KMS-11 (cell line): Measurements from ENCODE around the gene CACHD1.
"Not testable (repeated sequence)": the region's sequence is repeated elsewhere in the genome, so short reads cannot be mapped to it uniquely, and the experiment has no call there.

Experiments used
- H2AFZ ChIP-seq: fragments of 200-600 bp; sonication (generic); 2 replicates; pipeline ENCODE4 v1.6.1; 2016; ENCODE audit warnings: antibody characterized with exemption, mixed run types, low read depth
- H3K27ac ChIP-seq: fragments of 200-600 bp; sonication (generic); 2 replicates; pipeline ENCODE4 v1.6.1; 2016; ENCODE audit warnings: mild to moderate bottlenecking, mixed run types
- H3K27me3 ChIP-seq: fragments of 200-600 bp; sonication (generic); 2 replicates; pipeline ENCODE4 v1.6.1; 2017; ENCODE audit warnings: mild to moderate bottlenecking, low read depth, mixed run types, moderate library complexity; ENCODE audit not compliant: insufficient read depth
- H3K36me3 ChIP-seq: fragments of 200-600 bp; sonication (generic); 2 replicates; pipeline ENCODE4 v1.6.1; 2017; ENCODE audit warnings: mild to moderate bottlenecking, mixed run types; ENCODE audit not compliant: insufficient read depth
- H3K4me1 ChIP-seq: fragments of 200-600 bp; sonication (generic); 2 replicates; pipeline ENCODE4 v1.6.1; 2016; ENCODE audit warnings: mild to moderate bottlenecking, low read depth, mixed run types; ENCODE audit not compliant: poor library complexity, severe bottlenecking
- H3K4me2 ChIP-seq: fragments of 200-600 bp; sonication (generic); 2 replicates; pipeline ENCODE4 v1.7.0; 2016; ENCODE audit warnings: mild to moderate bottlenecking, mixed run types
- H3K4me3 ChIP-seq: fragments of 200-600 bp; sonication (generic); IDR thresholded peaks from 2 replicates; pipeline ENCODE4 v1.6.1; 2017; ENCODE audit warnings: low read depth, low read length, mixed read lengths; ENCODE audit not compliant: insufficient read depth
- H3K79me2 ChIP-seq: fragments of 200-600 bp; sonication (generic); 2 replicates; pipeline ENCODE4 v1.6.1; 2016; ENCODE audit warnings: low read depth, mixed run types; ENCODE audit not compliant: insufficient read depth
- H3K9ac ChIP-seq: fragments of 200-600 bp; sonication (generic); 2 replicates; pipeline ENCODE4 v1.6.1; 2016; ENCODE audit warnings: mild to moderate bottlenecking, mixed run types
- H4K20me1 ChIP-seq: fragments of 200-600 bp; sonication (generic); 2 replicates; pipeline ENCODE4 v1.6.1; 2016; ENCODE audit warnings: mild to moderate bottlenecking, mixed run types; ENCODE audit not compliant: insufficient read depth
- CTCF ChIP-seq: fragments of 200-600 bp; sonication (generic); conservative IDR thresholded peaks from 2 replicates; pipeline ENCODE4 v1.6.1; 2017; ENCODE audit warnings: low read depth, mild to moderate bottlenecking, antibody characterized with exemption, low read length, moderate library complexity, mixed read lengths

Gene CACHD1

DNA sequence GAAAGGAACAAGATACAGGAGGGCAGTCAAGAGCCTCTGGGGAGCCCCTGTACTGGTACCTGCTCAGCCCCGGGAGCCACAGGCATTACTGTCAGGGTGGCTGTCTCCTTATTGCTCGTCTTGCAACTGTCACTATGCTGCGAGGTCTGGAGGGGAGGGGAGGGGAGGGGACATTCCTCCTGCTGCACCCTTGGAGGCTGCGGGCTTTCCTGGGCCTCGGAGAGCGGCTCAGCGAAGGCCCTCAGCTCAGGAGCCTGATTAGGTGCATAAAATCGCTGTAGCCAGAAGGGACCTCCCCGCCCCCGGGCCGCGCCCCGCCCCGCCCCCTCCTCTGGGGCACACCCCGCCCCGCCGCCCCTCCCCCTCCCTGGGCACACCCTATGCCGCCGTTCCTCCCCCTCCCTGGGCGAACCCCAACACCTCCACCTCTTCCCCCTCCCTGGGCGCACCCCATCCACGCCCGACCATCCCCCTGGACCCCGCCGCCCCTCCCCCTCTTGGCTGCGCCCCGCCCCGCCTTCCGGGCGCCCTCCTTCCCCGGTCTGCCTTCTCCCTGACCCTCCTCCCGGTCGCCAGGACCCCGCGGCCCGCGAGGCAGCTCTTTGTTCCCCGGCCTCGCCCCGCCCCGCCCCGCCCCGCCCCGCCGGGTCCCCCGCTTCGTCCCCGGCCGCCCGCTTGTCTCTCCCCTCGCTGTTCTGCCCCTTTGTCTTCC is 35.5 kb downstream of the CACHD1 start:
- Histone ChIP-seq H3K4me1 (no peaks in the 10 kb centered on the region), H3K79me2 (no peaks in the 10 kb centered on the region), H3K4me2 (peak overlapping the region; percentile 20; the same call in 1 of the 2 replicates), H3K9ac (no peak overlapping the region), H3K27ac (no peak overlapping the region), H2AFZ (no peak overlapping the region), H4K20me1 (no peaks in the 10 kb centered on the region), H3K4me3 (no peak overlapping the region), H3K27me3 (no peaks in the 10 kb centered on the region), H3K36me3 (no peaks in the 10 kb centered on the region)
- no peak for TF ChIP-seq CTCF

- Histone ChIP-seq H3K36me3 (no peaks in the 10 kb centered on the region), H3K79me2 (no peaks in the 10 kb centered on the region), H3K4me3 (no peak overlapping the region), H4K20me1 (no peaks in the 10 kb centered on the region), H3K9ac (no peak overlapping the region), H2AFZ (no peak overlapping the region), H3K4me2 (no peak overlapping the region), H3K4me1 (no peaks in the 10 kb centered on the region), H3K27ac (no peak overlapping the region), H3K27me3 (no peaks in the 10 kb centered on the region)
- TF ChIP-seq CTCF, result no peak
These were observed 36.2 kb downstream of the CACHD1 start for GRCh38 chr1:64505944-64506655.

DNA sequence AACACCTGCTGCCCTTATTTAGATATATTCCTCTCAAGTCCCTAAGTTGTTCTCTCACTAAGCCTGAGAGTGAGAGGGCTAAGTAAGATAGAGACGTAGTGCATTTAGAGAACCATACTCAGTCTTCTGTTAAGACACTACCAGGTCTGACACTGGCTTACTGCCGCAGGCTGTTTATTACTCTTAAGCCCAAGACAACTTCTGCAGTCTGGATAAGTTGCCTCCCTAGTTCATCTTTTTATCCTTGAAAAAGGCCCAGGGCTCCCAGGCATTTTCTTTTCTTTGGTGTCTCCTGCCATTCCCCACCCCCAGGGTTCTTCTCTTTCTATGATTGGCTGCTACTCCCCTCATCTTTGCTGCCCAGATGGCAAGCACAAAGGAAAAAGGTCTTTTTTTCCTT is 38.7 kb downstream of the CACHD1 start:
- no peak overlapping the region for H3K27ac ChIP-seq

DNA sequence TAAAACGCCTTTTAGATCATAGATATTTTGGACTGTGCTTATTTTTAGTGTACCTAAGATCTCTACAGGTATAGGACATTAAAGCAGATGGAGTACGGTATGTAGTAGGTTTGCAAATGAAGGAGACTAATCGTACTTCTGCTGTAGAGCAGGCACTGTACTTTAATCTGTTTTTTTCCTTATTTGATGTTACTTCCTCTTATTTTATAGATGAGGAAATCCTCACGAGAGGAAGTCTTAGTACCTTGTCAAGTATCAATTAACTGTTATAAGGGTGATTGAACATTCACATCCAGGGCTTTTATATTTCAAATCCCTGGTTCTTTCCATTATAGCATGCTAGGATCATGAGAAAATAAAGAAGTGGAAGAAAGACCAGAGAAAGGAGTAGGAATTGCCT is 41.1 kb downstream of the CACHD1 start:
- Histone ChIP-seq H2AFZ (no peak overlapping the region), H3K27me3 (no peaks in the 10 kb centered on the region), H4K20me1 (no peaks in the 10 kb centered on the region), H3K27ac (no peak overlapping the region), H3K4me2 (no peak overlapping the region), H3K9ac (no peak overlapping the region), H3K4me3 (no peak overlapping the region), H3K4me1 (no peaks in the 10 kb centered on the region), H3K79me2 (no peaks in the 10 kb centered on the region), H3K36me3 (no peaks in the 10 kb centered on the region)
- no peak for TF ChIP-seq CTCF

More for the DNA sequence above, 38.7 kb downstream of the CACHD1 start:
- Histone ChIP-seq H4K20me1 (no peaks in the 10 kb centered on the region), H3K4me3 (no peak overlapping the region), H2AFZ (no peak overlapping the region), H3K79me2 (no peaks in the 10 kb centered on the region), H3K27me3 (no peaks in the 10 kb centered on the region), H3K4me1 (no peaks in the 10 kb centered on the region), H3K9ac (no peak overlapping the region), H3K36me3 (no peaks in the 10 kb centered on the region), H3K4me2 (no peak overlapping the region)
- TF ChIP-seq CTCF, result no peak

DNA sequence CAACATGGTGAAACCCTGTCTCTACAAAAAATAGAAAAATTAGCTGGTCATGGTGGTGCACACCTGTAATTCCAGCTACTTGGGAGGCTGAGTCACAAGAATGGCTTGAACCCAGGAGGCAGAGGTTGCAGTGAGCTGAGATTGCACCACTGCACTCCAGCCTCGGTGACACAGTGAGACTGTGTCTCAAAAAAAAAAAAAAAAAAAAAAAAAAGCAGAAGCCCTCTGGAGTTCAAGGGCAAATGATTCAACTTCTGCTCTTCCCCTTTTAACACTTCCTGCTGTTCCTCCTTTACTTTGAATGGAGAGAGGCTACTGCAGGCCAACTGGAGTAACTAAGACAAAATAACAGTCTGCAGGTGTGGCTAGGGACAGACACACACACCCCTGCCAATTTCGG is 42.3 kb downstream of the CACHD1 start:
- not testable (repeated sequence) for H2AFZ ChIP-seq, H3K4me1 ChIP-seq, H3K4me2 ChIP-seq, H3K36me3 ChIP-seq, H3K79me2 ChIP-seq, H3K4me3 ChIP-seq, H3K27ac ChIP-seq, H3K9ac ChIP-seq, H3K27me3 ChIP-seq, H4K20me1 ChIP-seq
